Osteocyte (in vitro differentiated cells): ENCODE data around the gene FKBP4. TPM values are rescaled to one million over a fixed set of nuclear protein-coding genes. Genes with fewer than 3 reads are reported as not detected.
"Not testable (repeated sequence)": the region's sequence is repeated elsewhere in the genome, so short reads cannot be mapped to it uniquely, and the experiment has no call there.

Source experiments
- DNase-seq: peaks from one replicate; pipeline ENCODE4 v3.0.0; 2021; ENCODE audit warnings: mixed read lengths; ENCODE audit not compliant: unreplicated experiment; ENCODE audit errors: extremely low spot score
- H3K27ac Mint-ChIP-seq: one replicate; pipeline ENCODE4 v1.8.0; 2021; ENCODE audit warnings: mild to moderate bottlenecking, mixed read lengths; ENCODE audit not compliant: unreplicated experiment
- H3K27me3 Mint-ChIP-seq: one replicate; pipeline ENCODE4 v1.8.0; 2021; ENCODE audit warnings: mixed read lengths; ENCODE audit not compliant: unreplicated experiment
- H3K36me3 Mint-ChIP-seq: one replicate; pipeline ENCODE4 v1.8.0; 2021; ENCODE audit warnings: mixed read lengths; ENCODE audit not compliant: unreplicated experiment
- H3K4me1 Mint-ChIP-seq: one replicate; pipeline ENCODE4 v1.8.0; 2021; ENCODE audit warnings: mixed read lengths; ENCODE audit not compliant: unreplicated experiment
- H3K4me3 Mint-ChIP-seq: one replicate; pipeline ENCODE4 v1.8.0; 2021; ENCODE audit warnings: mild to moderate bottlenecking, moderate library complexity, mixed read lengths; ENCODE audit not compliant: unreplicated experiment
- H3K9me3 Mint-ChIP-seq: one replicate; pipeline ENCODE4 v1.8.0; 2021; ENCODE audit warnings: mixed read lengths; ENCODE audit not compliant: unreplicated experiment
- total RNA-seq: library from RNA; stranded (reverse); gene quantifications from 2 replicates; pipeline ENCODE4 v1.2.1, GENCODE V29; 2021
- TF ChIP-seq, protein P1 (sequence below): fragments of 200-600 bp; sonication (generic); IDR thresholded peaks from 2 replicates; pipeline ENCODE4 v1.5.0; 2021; ENCODE audit warnings: antibody characterized with exemption, mild to moderate bottlenecking, moderate library complexity

Gene FKBP4
- total RNA-seq, 1 donor from 2014 or later: 43.3 TPM

DNA sequence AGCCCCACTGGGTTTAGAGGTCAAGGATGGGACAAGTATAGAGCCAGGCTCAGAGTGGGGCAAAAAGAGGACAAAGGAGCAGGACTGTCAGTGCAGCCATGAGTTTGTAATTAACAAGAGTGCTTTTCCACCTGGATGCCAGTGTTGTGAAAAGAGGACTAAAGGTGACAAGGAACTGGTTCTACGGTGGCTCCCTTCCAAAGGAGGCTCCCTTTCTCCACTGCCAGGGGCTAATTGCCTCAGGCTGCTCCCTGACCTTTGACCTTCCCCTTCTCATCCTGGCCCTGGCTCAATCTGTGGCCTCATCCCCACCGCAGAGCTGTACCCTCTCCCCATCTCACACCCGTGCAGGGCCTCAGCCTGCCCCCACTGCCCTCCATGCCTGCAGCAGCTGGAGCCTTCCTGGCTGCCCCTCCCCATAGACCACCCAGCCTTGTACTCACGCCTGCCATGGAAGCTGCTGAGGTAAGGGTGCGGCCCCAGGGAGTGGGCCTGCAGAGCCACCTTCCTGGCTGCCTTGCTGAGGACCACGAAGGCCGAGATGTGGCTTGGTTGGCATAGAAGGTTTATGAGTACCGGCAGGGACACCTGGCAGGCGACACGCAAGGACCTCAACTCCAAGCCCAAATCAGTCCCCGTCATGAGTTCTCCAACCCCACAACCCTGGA, 24.8 kb upstream of the FKBP4 start:
- DNase-seq: peak; percentile 79
- H3K27ac Mint-ChIP-seq: no peak overlapping the region
- TF ChIP-seq, protein P1, sequence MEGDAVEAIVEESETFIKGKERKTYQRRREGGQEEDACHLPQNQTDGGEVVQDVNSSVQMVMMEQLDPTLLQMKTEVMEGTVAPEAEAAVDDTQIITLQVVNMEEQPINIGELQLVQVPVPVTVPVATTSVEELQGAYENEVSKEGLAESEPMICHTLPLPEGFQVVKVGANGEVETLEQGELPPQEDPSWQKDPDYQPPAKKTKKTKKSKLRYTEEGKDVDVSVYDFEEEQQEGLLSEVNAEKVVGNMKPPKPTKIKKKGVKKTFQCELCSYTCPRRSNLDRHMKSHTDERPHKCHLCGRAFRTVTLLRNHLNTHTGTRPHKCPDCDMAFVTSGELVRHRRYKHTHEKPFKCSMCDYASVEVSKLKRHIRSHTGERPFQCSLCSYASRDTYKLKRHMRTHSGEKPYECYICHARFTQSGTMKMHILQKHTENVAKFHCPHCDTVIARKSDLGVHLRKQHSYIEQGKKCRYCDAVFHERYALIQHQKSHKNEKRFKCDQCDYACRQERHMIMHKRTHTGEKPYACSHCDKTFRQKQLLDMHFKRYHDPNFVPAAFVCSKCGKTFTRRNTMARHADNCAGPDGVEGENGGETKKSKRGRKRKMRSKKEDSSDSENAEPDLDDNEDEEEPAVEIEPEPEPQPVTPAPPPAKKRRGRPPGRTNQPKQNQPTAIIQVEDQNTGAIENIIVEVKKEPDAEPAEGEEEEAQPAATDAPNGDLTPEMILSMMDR: no peak
- H3K4me1 Mint-ChIP-seq: no peaks in the 10 kb centered on the region
- peaks cover 36% of the 10 kb centered on the region for H3K27me3 Mint-ChIP-seq
- no peak overlapping the region for H3K4me3 Mint-ChIP-seq
- no peaks in the 10 kb centered on the region for H3K36me3 Mint-ChIP-seq
- no peaks in the 10 kb centered on the region for H3K9me3 Mint-ChIP-seq

DNA sequence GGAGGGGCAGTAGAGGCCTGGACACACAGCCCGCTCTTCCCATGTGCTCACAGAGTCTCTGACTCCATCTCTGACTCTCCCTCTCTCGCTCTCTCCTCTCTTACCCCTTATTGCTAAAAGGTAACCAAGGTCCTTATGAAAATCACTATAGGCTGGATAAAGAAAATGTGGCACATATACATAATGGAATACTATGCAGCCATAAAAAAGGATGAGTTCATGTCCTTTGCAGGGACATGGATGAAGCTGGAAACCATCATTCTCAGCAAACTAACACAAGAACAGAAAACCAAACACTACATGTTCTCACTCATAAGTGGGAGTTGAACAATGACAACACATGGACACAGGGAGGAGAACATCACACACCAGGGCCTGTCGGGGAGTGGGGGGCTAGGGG, 24.2 kb upstream of the FKBP4 start:
- peaks cover 33% of the 10 kb centered on the region for H3K27me3 Mint-ChIP-seq
- not testable (repeated sequence) for H3K9me3 Mint-ChIP-seq, DNase-seq, H3K4me1 Mint-ChIP-seq, H3K36me3 Mint-ChIP-seq, H3K4me3 Mint-ChIP-seq, H3K27ac Mint-ChIP-seq

DNA sequence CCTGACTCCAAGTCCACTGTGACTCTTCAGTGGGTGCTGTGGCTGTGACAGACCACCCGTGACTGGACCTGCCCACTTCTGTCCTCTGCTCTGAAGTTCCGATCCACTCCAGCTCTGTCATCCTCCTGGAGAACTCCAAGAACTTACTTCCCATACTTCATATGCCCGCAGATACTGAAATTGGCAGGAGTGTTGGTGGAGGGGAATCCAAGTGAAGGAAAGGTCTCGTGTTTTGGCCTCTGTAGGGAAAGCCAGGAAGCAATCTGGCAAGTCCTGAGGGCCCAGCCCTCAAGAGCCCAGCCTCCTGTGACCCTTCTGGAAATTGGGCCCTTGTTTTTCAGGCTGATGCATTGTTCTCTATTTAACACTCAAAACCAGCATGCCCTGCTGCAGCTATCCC, 22.4 kb upstream of the FKBP4 start:
- Mint-ChIP-seq H3K9me3 (no peaks in the 10 kb centered on the region), H3K27ac (no peak overlapping the region), H3K27me3 (peaks cover 41% of the 10 kb centered on the region), H3K4me3 (no peak overlapping the region), H3K36me3 (no peaks in the 10 kb centered on the region), H3K4me1 (no peaks in the 10 kb centered on the region)
- no peak for DNase-seq
- TF ChIP-seq, protein P1: no peak

DNA sequence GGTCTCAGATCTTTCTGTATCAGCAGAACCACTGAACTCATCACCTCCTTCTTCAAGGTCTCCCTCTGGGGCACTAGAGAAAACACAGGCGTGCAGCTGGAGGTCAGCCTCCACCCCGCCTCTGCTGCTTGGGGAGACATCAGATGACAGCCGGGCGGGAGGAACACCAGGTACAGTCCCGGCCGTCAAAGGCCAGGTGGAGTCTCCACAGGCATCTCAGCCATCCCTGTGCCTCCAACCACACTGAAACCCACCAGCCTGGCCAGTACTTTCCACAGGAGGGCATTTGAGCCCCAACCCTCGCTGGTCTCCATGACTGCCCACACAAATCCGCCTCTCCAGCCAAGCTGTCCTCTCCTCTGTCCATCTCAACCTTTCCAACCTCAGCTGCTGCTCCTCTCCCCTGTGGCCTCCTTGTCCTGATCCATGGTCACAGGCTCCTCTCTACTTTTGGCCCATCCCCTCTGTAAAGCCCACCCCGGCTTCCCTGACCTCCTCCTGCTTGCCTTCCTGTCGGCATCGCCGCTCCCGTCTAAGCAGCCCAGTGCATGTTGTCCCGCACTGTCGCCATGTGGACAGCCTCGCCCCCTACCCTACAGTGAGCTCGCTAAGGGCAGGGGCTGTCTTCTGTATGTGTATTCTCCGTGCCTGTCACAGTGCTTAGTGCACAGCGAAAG, 21.4 kb upstream of the FKBP4 start:
- Mint-ChIP-seq H3K36me3 (no peaks in the 10 kb centered on the region), H3K9me3 (no peaks in the 10 kb centered on the region), H3K4me3 (no peak overlapping the region), H3K27ac (no peak overlapping the region), H3K27me3 (peaks cover 42% of the 10 kb centered on the region), H3K4me1 (no peaks in the 10 kb centered on the region)
- TF ChIP-seq, protein P1: no peak
- peak; percentile 74 for DNase-seq

DNA sequence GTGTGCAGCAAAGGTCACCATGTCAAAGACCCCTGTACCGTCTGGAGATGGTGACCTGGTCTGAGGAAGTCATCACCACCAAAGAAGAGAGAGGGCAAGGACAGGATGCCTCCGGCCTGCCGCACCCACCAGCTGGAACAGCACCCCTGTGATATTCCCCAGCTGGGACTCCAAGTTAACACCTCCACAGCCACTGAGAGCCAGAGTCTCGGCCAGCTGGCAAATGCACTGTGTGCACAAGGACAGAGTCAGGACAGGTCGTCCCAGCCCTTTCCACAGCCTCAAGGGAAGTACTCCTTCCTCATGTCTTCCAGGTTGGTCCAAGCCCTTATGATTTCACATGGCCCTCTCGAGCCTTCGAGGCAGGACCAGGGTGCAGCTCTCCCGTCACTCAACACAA, 19.3 kb upstream of the FKBP4 start:
- H3K27ac Mint-ChIP-seq: no peak overlapping the region
- TF ChIP-seq, protein P1: no peak

More for the DNA sequence above, 19.3 kb upstream of the FKBP4 start:
- H3K36me3 Mint-ChIP-seq: no peaks in the 10 kb centered on the region
- no peak overlapping the region for H3K4me3 Mint-ChIP-seq
- H3K9me3 Mint-ChIP-seq: no peaks in the 10 kb centered on the region
- no peak for DNase-seq
- peaks cover 50% of the 10 kb centered on the region for H3K27me3 Mint-ChIP-seq
- H3K4me1 Mint-ChIP-seq: no peaks in the 10 kb centered on the region
